Measurements from ENCODE around the gene SLBP. TPM values are rescaled to one million over a fixed set of nuclear protein-coding genes. Genes with fewer than 3 reads are reported as not detected.

Gene SLBP
- total and polyA plus RNA-seq, 12 donors: 19.0 to 81.0 (median 38.1) TPM

GRCh38 chr4:1717129-1718094 is 5.3 kb upstream of the SLBP start:
- no peak overlapping the region for H3K4me3 ChIP-seq
- 90 to 95% (median 92%) methylated on average over 12 to 32 of the region's 32 CpGs for WGBS, 4 donors

DNA sequence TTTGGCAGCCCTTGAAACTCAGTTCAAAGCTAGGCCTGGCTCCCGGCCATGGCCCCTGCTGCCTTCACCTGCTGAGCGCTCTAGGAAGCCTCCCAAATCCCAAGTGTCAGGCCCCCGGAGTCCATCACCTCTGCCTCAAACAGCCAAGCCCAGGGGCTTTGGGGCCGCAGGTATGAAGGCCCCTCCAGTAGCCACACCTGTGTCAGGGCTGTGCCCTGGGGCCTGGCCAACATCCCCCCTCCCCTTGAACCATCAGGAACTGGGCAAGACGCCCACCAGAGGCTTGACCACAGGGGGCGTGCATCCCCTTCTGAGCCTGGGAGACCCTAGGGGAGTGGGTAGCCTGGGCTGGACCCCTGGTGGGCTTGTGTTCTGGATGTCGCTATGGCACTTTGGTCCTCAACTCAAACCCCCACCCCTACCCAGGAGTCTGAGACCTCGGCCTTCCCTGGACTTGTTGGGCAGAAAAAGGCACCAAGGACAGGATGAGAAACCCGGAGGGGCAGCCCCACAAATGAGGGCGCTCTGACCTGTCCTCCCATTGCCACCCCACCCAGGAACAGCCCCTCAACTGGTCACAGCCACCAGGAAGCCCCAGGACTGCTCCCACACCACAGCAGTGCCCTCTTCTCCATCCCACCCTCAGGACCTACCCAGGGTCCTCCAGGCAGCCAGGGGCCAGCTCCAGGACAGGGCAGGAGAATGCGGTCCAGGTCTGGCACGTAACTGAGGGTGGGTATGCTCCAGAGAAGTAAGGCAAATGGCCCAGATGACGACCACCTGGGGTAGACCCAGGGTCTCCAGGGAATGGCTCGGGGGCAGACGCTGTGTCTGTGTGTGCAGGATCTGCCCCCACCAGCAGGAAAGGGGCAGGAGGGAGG is 4.2 kb upstream of the SLBP start:
- intact Hi-C loops (cut with DNase I): no loop called here
- Histone ChIP-seq H3K9me3 (replicated peaks in 1 of 3) (no peaks in the 10 kb centered on the region), H3K36me3 (replicated peaks in 1 of 2) (peaks cover 0 to 11% of the 10 kb centered on the region in 2 donors), H3K27me3 (no peaks in the 10 kb centered on the region), H3K4me1 (replicated peaks in 1 of 2) (peaks cover 23 to 48% of the 10 kb centered on the region in 2 donors), H3K27ac (no peak overlapping the region), H3K4me3 (no peak overlapping the region)
- WGBS, 4 donors: 79 to 83% (median 83%) methylated on average over 10 to 15 of the region's 15 CpGs
- TF ChIP-seq CTCF (IDR thresholded peaks at IDR 0.05): no peak
- no peak for TF ChIP-seq POLR2A (IDR thresholded peaks at IDR 0.05)
- no peak for DNase-seq

More at GRCh38 chr4:1717129-1718094, 5.3 kb upstream of the SLBP start:
- H3K27ac ChIP-seq: no peak overlapping the region
- DNase-seq: no peak
- peaks cover 0 to 11% of the 10 kb centered on the region in 2 donors for H3K36me3 ChIP-seq (replicated peaks in 1 of 2)
- no peaks in the 10 kb centered on the region for H3K9me3 ChIP-seq (replicated peaks in 1 of 3)
- H3K27me3 ChIP-seq: no peaks in the 10 kb centered on the region
- no peak for TF ChIP-seq POLR2A (IDR thresholded peaks at IDR 0.05)
- peak in 1 of 6 experiments; percentile 3 for TF ChIP-seq CTCF (IDR thresholded peaks at IDR 0.05)
- H3K4me1 ChIP-seq (replicated peaks in 1 of 2): peaks cover 27 to 57% of the 10 kb centered on the region in 2 donors
- intact Hi-C loops (cut with DNase I): no loop called here

GRCh38 chr4:1715002-1715758 is 3.1 kb upstream of the SLBP start:
- peaks cover 26 to 57% of the 10 kb centered on the region in 2 donors for H3K4me1 ChIP-seq (replicated peaks in 1 of 2)
- no peak for TF ChIP-seq CTCF (IDR thresholded peaks at IDR 0.05)
- no peak for TF ChIP-seq POLR2A (IDR thresholded peaks at IDR 0.05)
- no peak for DNase-seq
- H3K36me3 ChIP-seq (replicated peaks in 1 of 2): peaks cover 0 to 12% of the 10 kb centered on the region in 2 donors
- peak overlapping the region in 3 of 5 donors; percentile 48 to 100 (median 98) for H3K27ac ChIP-seq
- 61 to 76% (median 65%) methylated on average over 10 to 16 of the region's 16 CpGs for WGBS, 4 donors
- H3K4me3 ChIP-seq: no peak overlapping the region
- H3K9me3 ChIP-seq (replicated peaks in 1 of 3): no peaks in the 10 kb centered on the region
- intact Hi-C loops (cut with DNase I): no loop called here
- no peaks in the 10 kb centered on the region for H3K27me3 ChIP-seq

All from adrenal gland (tissue), 12 donors.